Parathyroid adenoma (tissue), 2 donors: ENCODE measurements around the gene DTNA.

ENCODE experiments used
- H2AFZ ChIP-seq: fragments of 300-600 bp; sonication (generic); one replicate; pipeline ENCODE4 v1.7.0; 2017; ENCODE audit warnings: antibody characterized with exemption, mild to moderate bottlenecking
- H3K27ac ChIP-seq: fragments of 300-600 bp; sonication (generic); one replicate; pipeline ENCODE4 v1.7.0; 2017
- H3K27me3 ChIP-seq: fragments of 300-600 bp; sonication (generic); one replicate; pipeline ENCODE4 v1.7.0; 2017; ENCODE audit warnings: low read length; ENCODE audit not compliant: control insufficient read depth, insufficient read depth
- H3K36me3 ChIP-seq: fragments of 300-600 bp; sonication (generic); one replicate; pipeline ENCODE4 v1.7.0; 2017; ENCODE audit warnings: low read length; ENCODE audit not compliant: control insufficient read depth, insufficient read depth
- H3K4me1 ChIP-seq: fragments of 300-600 bp; sonication (generic); one replicate; pipeline ENCODE4 v1.7.0; 2017; ENCODE audit warnings: control low read depth
- H3K4me2 ChIP-seq: fragments of 300-600 bp; sonication (generic); one replicate; pipeline ENCODE4 v1.7.0; 2017; ENCODE audit warnings: low read length
- H3K4me3 ChIP-seq: fragments of 300-600 bp; sonication (generic); one replicate; pipeline ENCODE4 v1.7.0; 2017; ENCODE audit warnings: low read depth, low read length
- H3K79me2 ChIP-seq: fragments of 300-600 bp; sonication (generic); one replicate; pipeline ENCODE4 v1.7.0; 2017; ENCODE audit warnings: control low read depth
- H3K9ac ChIP-seq: fragments of 300-600 bp; sonication (generic); one replicate; pipeline ENCODE4 v1.7.0; 2017; ENCODE audit warnings: mild to moderate bottlenecking
- H3K9me3 ChIP-seq: fragments of 300-600 bp; sonication (generic); one replicate; pipeline ENCODE4 v1.7.0; 2017; ENCODE audit warnings: low read length; ENCODE audit not compliant: control insufficient read depth
- CTCF ChIP-seq: fragments of 300-600 bp; sonication (generic); IDR thresholded peaks from one replicate; pipeline ENCODE4 v1.7.0; 2017; ENCODE audit warnings: antibody characterized with exemption, mild to moderate bottlenecking
- donor health status: primary hyperparathyroidism.

The DTNA gene

GRCh38 chr18:34808389-34808788, 98.3 kb downstream of the DTNA start:
- Histone ChIP-seq H3K27me3 (no peaks in the 10 kb centered on the region), H3K79me2 (no peaks in the 10 kb centered on the region), H3K27ac (no peak overlapping the region), H3K4me2 (no peak overlapping the region), H2AFZ (no peak overlapping the region), H3K4me3 (no peak overlapping the region), H3K9ac (no peak overlapping the region), H3K36me3 (no peaks in the 10 kb centered on the region), H3K4me1 (no peaks in the 10 kb centered on the region), H3K9me3 (no peaks in the 10 kb centered on the region)
- TF ChIP-seq CTCF: no peak

- Histone ChIP-seq H3K9ac (no peak overlapping the region), H3K4me2 (no peak overlapping the region), H3K4me3 (no peak overlapping the region), H3K27me3 (no peaks in the 10 kb centered on the region), H3K27ac (no peak overlapping the region), H2AFZ (no peak overlapping the region), H3K9me3 (no peaks in the 10 kb centered on the region), H3K4me1 (no peaks in the 10 kb centered on the region), H3K36me3 (no peaks in the 10 kb centered on the region), H3K79me2 (no peaks in the 10 kb centered on the region)
- TF ChIP-seq CTCF: no peak
Observed at GRCh38 chr18:34809451-34810072, 99.5 kb downstream of the DTNA start.

- no peaks in the 10 kb centered on the region for H3K79me2 ChIP-seq
Observed at GRCh38 chr18:34816183-34816582, 106.1 kb downstream of the DTNA start.

GRCh38 chr18:34817636-34818035, 107.5 kb downstream of the DTNA start:
- H3K79me2 ChIP-seq: no peaks in the 10 kb centered on the region
- no peak for TF ChIP-seq CTCF
- H3K27ac ChIP-seq: no peak overlapping the region
- no peaks in the 10 kb centered on the region for H3K9me3 ChIP-seq
- no peak overlapping the region for H3K4me2 ChIP-seq
- H3K4me1 ChIP-seq: no peaks in the 10 kb centered on the region
- no peaks in the 10 kb centered on the region for H3K27me3 ChIP-seq
- H3K36me3 ChIP-seq: no peaks in the 10 kb centered on the region
- no peak overlapping the region for H3K9ac ChIP-seq
- no peak overlapping the region for H2AFZ ChIP-seq
- H3K4me3 ChIP-seq: no peak overlapping the region

More at GRCh38 chr18:34816183-34816582, 106.1 kb downstream of the DTNA start:
- Histone ChIP-seq H3K9me3 (no peaks in the 10 kb centered on the region), H3K27me3 (no peaks in the 10 kb centered on the region), H2AFZ (no peak overlapping the region), H3K36me3 (no peaks in the 10 kb centered on the region), H3K4me3 (no peak overlapping the region), H3K4me1 (no peaks in the 10 kb centered on the region), H3K4me2 (no peak overlapping the region), H3K9ac (no peak overlapping the region), H3K27ac (no peak overlapping the region)
- no peak for TF ChIP-seq CTCF

GRCh38 chr18:34818064-34818463, 108.0 kb downstream of the DTNA start:
- H3K36me3 ChIP-seq: no peaks in the 10 kb centered on the region
- H3K27me3 ChIP-seq: no peaks in the 10 kb centered on the region
- H3K4me2 ChIP-seq: no peak overlapping the region
- H3K4me1 ChIP-seq: no peaks in the 10 kb centered on the region
- TF ChIP-seq CTCF: no peak
- H2AFZ ChIP-seq: no peak overlapping the region
- H3K27ac ChIP-seq: no peak overlapping the region
- H3K4me3 ChIP-seq: no peak overlapping the region
- no peaks in the 10 kb centered on the region for H3K79me2 ChIP-seq
- H3K9ac ChIP-seq: no peak overlapping the region
- no peaks in the 10 kb centered on the region for H3K9me3 ChIP-seq
